Measurements from ENCODE around the gene RTKN2. TPM values are rescaled to one million over a fixed set of nuclear protein-coding genes. Genes with fewer than 3 reads are reported as not detected.

RTKN2 gene
- total and polyA plus RNA-seq, 10 of the 15 experiments (the other 5 are each of a cell fraction or from before 2014, with no cell fraction given): 0.10 TPM; not detected in 9

GRCh38 chr10:62147425-62147824, 121.2 kb downstream of the RTKN2 start:
- FAIRE-seq (no peak), DNase-seq (ENCODE audit: low read depth, low spot score) (no peak), ATAC-seq (no peak)
- Histone ChIP-seq H3K79me2 (ENCODE audit: control insufficient read depth, insufficient read depth, low read length) (no peaks in the 10 kb centered on the region), H3K9ac (ENCODE audit: control insufficient read depth, insufficient read depth, low read length) (no peak overlapping the region), H3K27ac (ENCODE audit: control insufficient read depth, insufficient read depth) (no peak overlapping the region), H3K4me2 (ENCODE audit: control insufficient read depth, insufficient read depth) (no peak overlapping the region), H2AFZ (ENCODE audit: control insufficient read depth, low read depth, low read length) (no peak overlapping the region), H3K4me1 (ENCODE audit: control insufficient read depth, insufficient read depth, low read length) (no peaks in the 10 kb centered on the region), H3K36me3 (ENCODE audit: control insufficient read depth in 2 of 2, insufficient read depth in 2 of 2, low read length in 1 of 2) (no peaks in the 10 kb centered on the region), H3K9me3 (replicated peaks; ENCODE audit: control insufficient read depth, insufficient read depth, low read length) (peaks cover 5% of the 10 kb centered on the region), H4K20me1 (ENCODE audit: control insufficient read depth, insufficient read depth) (no peaks in the 10 kb centered on the region), H3K27me3 (replicated peaks in 1 of 2; ENCODE audit: control insufficient read depth in 2 of 2, insufficient read depth in 2 of 2, low read length in 1 of 2) (no peaks in the 10 kb centered on the region), H3K4me3 (no peak overlapping the region)
- SMC1A ChIA-PET (ENCODE audit: uncharacterized antibody, unreplicated experiment): no interaction called here
- CTCF ChIA-PET: interaction anchor here (0.9 kb wide), 1 partner anchor 97 kb away, joined by 3 read pairs; no protein-coding TSS in a partner anchor
- in situ Hi-C loops (cut with MboI): no loop called here
- 60% methylated on average over 4 of the region's 4 CpGs for WGBS (ENCODE audit: insufficient coverage, insufficient replicate concordance, low lambda C conversion rate, missing lambda C conversion rate)
- no TSS peak for BruUV-seq (replicated peaks)
- intact Hi-C loops (cut with micrococcal nuclease; ENCODE audit: unreplicated experiment): no loop called here
- no peak for TF ChIP-seq SUZ12 (IDR thresholded peaks at IDR 0.05; ENCODE audit: unreplicated experiment)
- no peak for TF ChIP-seq BCLAF1 (IDR thresholded peaks at IDR 0.05)
- no peak for TF ChIP-seq CBFB (IDR thresholded peaks at IDR 0.05; ENCODE audit: low read depth)
- no peak for TF ChIP-seq FOXK2 (IDR thresholded peaks at IDR 0.05)
- POLR2A ChIA-PET: no interaction called here
- RAD21 ChIA-PET (ENCODE audit: unreplicated experiment): no interaction called here

- no peak for DNase-seq (ENCODE audit: low read depth, low spot score)
- Histone ChIP-seq H3K9ac (ENCODE audit: control insufficient read depth, insufficient read depth, low read length) (no peak overlapping the region), H3K4me1 (ENCODE audit: control insufficient read depth, insufficient read depth, low read length) (peaks cover 4% of the 10 kb centered on the region; the same call in 1 of the 2 replicates), H3K27me3 (replicated peaks in 1 of 2; ENCODE audit: control insufficient read depth in 2 of 2, insufficient read depth in 2 of 2, low read length in 1 of 2) (no peaks in the 10 kb centered on the region), H3K79me2 (ENCODE audit: control insufficient read depth, insufficient read depth, low read length) (no peaks in the 10 kb centered on the region), H3K4me3 (no peak overlapping the region), H4K20me1 (ENCODE audit: control insufficient read depth, insufficient read depth) (no peaks in the 10 kb centered on the region), H3K36me3 (ENCODE audit: control insufficient read depth in 2 of 2, insufficient read depth in 2 of 2, low read length in 1 of 2) (no peaks in the 10 kb centered on the region), H3K4me2 (ENCODE audit: control insufficient read depth, insufficient read depth) (no peak overlapping the region), H3K9me3 (replicated peaks; ENCODE audit: control insufficient read depth, insufficient read depth, low read length) (no peaks in the 10 kb centered on the region; the same call in 2 of the 3 replicates), H3K27ac (ENCODE audit: control insufficient read depth, insufficient read depth) (no peak overlapping the region), H2AFZ (ENCODE audit: control insufficient read depth, low read depth, low read length) (no peak overlapping the region)
- ChIA-PET CTCF (no interaction called here), RAD21 (ENCODE audit: unreplicated experiment) (no interaction called here), POLR2A (no interaction called here), SMC1A (ENCODE audit: uncharacterized antibody, unreplicated experiment) (no interaction called here)
- intact Hi-C loops (cut with micrococcal nuclease; ENCODE audit: unreplicated experiment) (no loop called here), in situ Hi-C loops (cut with MboI) (no loop called here)
- no peak for ATAC-seq
- TF ChIP-seq ZZZ3 (IDR thresholded peaks at IDR 0.05; ENCODE audit: control insufficient read depth, insufficient read length, low read depth) (no peak), STAT3 (IDR thresholded peaks at IDR 0.05; ENCODE audit: low read depth, low read length) (no peak), TCF3 (IDR thresholded peaks at IDR 0.05; ENCODE audit: borderline replicate concordance, insufficient read depth, low read depth, low read length) (no peak), ETV6 (conservative IDR thresholded peaks at IDR 0.05 in 1 of 2, IDR thresholded peaks at IDR 0.05 in 1 of 2; ENCODE audit: borderline replicate concordance in 1 of 2, low read depth in 1 of 2) (no peak), NR2C2 (IDR thresholded peaks at IDR 0.05; ENCODE audit: borderline replicate concordance, control insufficient read depth, insufficient read length, low read depth) (no peak), RELB (IDR thresholded peaks at IDR 0.05; ENCODE audit: low read depth) (no peak), KDM1A (IDR thresholded peaks at IDR 0.05; ENCODE audit: borderline replicate concordance) (no peak)
- 60% methylated on average over 3 of the region's 3 CpGs for WGBS (ENCODE audit: insufficient coverage, insufficient replicate concordance, low lambda C conversion rate, missing lambda C conversion rate)
- BruUV-seq (replicated peaks): no TSS peak
- no peak for FAIRE-seq
These were observed 131.7 kb downstream of the RTKN2 start for GRCh38 chr10:62136931-62137330.
